D721Med (cell line): ENCODE measurements around the gene RPL3.
"Not testable (repeated sequence)": the region's sequence is repeated elsewhere in the genome, so short reads cannot be mapped to it uniquely, and the experiment has no call there.

Experiments used
- DNase-seq: peaks from one replicate; pipeline ENCODE4 v3.0.0; 2011; ENCODE audit warnings: low spot score; ENCODE audit not compliant: insufficient read length
- FAIRE-seq: peaks from 2 replicates; lab custom pipeline; 2011; peaks lifted over from hg19 to GRCh38; lab: Jason Lieb, UNC
- TF ChIP-seq, protein P1 (sequence below): IDR thresholded peaks from 2 replicates; pipeline ENCODE4 v1.5.1; 2012; ENCODE audit warnings: mild to moderate bottlenecking, control low read depth; ENCODE audit not compliant: insufficient read depth; ENCODE audit errors: missing control alignments

RPL3 gene

DNA sequence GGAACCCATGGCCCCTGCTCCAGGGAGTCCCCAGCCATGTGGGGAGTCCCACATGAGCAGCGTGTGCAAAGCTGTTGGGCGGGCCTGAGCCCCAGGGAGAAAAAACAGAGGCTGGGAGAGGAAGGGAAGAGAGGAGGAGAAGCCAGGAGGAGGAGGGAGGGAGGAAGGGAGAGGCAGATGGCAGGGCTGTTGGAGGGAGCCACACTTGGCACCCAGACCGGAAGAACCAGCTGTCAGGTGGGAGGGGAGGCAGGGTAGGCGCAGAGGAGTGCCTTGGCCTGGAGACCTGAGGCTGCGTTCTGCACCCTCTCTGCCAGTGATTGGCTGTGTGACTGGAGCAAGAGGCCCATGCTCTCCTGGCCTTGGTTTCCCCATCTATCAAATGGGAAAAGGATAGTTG is 37.0 kb upstream of the RPL3 start:
- DNase-seq (no peak), FAIRE-seq (no peak)
- TF ChIP-seq, protein P1, sequence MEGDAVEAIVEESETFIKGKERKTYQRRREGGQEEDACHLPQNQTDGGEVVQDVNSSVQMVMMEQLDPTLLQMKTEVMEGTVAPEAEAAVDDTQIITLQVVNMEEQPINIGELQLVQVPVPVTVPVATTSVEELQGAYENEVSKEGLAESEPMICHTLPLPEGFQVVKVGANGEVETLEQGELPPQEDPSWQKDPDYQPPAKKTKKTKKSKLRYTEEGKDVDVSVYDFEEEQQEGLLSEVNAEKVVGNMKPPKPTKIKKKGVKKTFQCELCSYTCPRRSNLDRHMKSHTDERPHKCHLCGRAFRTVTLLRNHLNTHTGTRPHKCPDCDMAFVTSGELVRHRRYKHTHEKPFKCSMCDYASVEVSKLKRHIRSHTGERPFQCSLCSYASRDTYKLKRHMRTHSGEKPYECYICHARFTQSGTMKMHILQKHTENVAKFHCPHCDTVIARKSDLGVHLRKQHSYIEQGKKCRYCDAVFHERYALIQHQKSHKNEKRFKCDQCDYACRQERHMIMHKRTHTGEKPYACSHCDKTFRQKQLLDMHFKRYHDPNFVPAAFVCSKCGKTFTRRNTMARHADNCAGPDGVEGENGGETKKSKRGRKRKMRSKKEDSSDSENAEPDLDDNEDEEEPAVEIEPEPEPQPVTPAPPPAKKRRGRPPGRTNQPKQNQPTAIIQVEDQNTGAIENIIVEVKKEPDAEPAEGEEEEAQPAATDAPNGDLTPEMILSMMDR, result no peak

DNA sequence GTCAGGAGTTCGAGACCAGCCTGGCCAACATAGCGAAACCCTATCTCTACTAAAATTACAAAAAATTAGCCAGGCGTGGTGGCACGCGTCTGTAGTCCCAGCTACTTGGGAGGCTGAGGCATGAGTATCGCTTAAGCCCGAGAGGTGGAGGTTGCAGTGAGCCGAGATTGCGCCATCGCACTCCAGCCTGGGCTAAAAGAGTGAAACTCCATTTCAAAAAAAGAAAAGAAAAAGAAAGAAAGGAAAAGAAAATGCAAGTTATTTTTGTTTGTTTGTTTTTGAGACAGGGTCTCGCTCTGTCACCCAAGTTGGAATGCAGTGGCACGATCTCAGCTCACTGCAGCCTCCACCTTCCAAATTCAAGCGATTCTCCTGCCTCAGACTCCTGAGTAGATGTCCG is 36.4 kb upstream of the RPL3 start:
- FAIRE-seq, DNase-seq: not testable (repeated sequence)

DNA sequence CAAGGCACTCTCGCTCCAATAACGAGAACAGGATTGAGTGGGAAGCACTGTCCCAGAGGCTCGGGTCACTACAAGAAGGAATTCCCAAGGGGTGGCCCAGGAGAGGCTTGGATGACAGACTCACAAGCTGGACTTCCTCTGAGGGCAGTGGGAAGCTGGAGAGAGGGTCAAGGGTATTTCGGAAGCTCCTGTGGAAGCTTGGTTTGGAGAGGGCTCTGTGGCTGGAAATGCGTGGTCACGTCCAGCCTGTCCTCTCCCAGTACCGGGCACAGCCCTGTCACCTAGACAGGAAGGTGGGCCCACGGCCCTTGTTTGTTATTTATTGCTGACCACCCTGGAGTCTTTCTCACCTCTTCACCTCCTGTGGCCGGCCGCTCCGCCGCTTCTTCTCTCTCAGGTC is 35.7 kb upstream of the RPL3 start:
- DNase-seq (no peak), FAIRE-seq (no peak)
- TF ChIP-seq, protein P1, result no peak

DNA sequence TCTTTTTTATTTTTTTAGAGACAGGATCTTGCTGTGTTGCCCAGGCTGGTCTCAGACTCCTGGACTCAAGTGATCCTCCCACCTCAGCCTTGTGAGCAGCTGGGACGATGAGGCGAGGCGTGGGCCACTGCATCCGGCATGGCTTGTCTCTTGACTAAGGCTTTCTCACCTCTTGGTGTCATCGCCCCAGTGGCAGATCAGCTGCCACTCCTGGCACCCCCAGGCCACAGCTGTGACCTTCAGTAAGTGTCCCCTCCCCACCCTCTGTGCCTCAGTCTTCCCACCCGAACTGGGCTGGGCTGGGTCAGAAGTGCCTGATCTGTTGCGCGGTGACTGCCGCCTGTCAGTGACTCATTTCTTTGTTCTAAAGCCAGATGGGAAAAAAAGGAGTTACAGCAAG is 33.9 kb upstream of the RPL3 start:
- TF ChIP-seq, protein P1, result no peak
- no peak for DNase-seq
- FAIRE-seq, result no peak

DNA sequence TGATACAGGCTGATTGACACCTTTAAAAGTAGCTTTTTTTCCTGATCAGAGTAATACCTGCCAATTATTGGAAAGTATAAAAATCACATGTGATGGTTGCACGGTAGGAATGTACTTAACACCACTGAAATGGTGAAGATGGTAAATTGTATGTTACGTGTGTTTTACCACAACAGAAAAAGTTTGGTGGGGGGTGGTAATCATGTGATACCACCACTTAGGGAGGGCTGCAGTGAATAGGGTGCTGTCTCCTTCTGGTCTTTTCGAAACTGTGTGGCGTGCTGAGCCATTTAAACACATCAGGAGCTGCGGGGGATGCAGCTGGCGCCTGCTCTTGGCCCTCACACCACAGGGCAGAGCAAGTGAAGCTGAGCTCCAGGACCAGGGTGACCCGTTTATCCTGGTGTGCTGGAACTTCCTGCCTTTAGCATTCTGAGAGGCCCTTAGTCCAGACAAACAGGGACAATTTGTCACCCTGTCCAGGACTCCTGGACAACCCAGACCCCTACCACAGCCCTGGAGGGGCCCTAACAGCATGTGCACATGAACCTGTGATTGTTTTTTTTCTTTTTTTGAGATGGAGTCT is 33.0 kb upstream of the RPL3 start:
- TF ChIP-seq, protein P1, result no peak
- DNase-seq (no peak), FAIRE-seq (no peak)

DNA sequence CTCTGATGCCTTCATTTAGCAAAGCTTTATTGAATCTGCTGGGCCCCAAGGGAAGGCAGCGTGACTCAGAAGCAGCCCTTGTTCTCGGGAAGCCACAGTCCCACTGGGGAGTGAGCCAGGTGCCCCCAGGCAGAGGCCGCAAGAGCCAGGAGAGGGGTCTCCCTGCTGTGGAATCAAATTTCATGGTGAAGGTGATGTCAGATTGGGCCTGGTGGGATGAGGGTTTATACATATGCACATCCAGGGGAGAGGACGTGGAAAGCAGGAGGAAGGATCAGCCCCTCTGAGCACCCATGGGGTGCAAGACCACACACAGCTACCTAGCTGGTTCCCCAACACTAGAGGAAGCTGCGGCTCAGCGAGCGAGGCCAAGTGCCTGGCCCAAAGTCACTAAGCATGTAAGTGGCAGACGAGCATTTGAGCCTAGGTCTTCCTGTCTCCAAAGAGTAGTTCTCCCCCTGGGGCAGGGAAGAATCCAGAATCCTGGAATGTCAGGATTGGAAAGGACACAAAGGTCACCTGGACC is 32.3 kb upstream of the RPL3 start:
- no peak for DNase-seq
- no peak for FAIRE-seq
- TF ChIP-seq, protein P1, result no peak

DNA sequence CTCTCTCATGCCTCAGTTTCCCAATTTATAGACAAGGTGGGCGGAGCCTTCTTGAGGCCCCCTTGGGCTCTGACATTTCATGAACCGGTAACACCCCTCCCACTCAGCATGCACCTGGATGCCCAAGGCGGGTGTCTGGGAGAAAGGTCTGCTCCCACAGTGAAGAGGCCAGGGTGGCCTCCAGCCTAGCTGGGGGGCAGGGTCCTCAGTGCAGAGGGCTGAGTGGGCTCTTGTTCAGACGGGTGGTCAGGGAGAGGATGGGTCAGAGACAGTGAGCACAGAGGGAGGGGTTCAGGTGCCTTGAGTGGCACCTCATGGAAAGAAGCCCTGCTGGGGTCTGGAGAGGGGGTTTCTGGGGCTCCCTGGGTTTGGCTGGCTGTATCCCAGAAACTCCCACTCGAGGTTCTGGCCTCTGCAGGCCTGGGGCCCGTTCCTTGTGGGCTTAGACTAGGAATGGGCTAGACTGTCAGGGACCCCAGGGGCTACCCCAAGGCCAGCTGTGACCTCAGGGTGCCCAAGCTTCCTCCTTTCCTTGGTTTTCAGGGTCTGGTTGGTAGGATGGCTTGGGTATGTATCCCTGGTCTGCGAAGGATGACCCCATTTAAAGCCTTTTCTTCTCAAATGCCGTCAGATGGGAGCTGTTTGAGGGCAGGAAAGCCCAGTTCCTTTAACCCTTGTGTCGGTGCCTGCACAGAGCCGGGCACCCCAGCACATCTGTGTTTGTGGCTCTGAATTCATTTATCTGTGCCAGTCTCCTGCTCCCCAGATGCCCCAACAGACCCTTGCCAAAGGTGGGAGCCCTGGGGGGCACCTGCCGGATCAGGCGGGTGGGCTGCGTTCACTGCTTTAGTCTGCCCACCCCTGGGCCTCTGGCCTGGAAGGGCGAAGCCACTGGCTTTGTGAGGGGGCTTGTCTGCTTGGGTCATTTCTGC is 31.6 kb upstream of the RPL3 start:
- FAIRE-seq, result no peak
- TF ChIP-seq, protein P1, result no peak
- DNase-seq, result no peak
